GM19035 (cell line): ENCODE data around the gene RECQL.
"Not testable (repeated sequence)": the region's sequence is repeated elsewhere in the genome, so short reads cannot be mapped to it uniquely, and the experiment has no call there.

Experiments
- ATAC-seq: cut with Tn5 transposase; IDR thresholded peaks from one replicate; pipeline ENCODE4 v1.9.1; 2021; ENCODE audit not compliant: unreplicated experiment

Gene RECQL

GRCh38 chr12:21433525-21433924 lies 67.9 kb downstream of the RECQL start:
- ATAC-seq = no peak

- ATAC-seq = no peak
These were observed 71.4 kb downstream of the RECQL start for GRCh38 chr12:21429994-21430393.

DNA sequence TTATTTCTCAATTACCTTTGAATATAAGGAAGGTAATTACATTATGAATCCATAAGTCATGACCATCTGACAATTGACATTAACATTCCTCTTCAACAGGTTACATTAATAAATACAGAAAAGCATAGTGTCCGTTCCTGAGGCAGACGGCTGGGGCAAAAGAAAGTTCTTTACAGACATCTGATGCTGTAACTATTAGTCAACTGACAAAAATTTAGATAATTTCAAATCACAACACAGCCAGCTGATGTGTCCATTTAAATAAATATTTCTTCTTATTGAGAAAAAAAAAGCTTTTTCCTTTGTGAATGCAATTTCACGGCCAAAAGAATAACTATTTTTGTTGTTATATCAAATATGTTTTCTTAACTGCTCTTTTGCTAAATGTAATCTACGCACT lies 73.2 kb downstream of the RECQL start:
- ATAC-seq = no peak

DNA sequence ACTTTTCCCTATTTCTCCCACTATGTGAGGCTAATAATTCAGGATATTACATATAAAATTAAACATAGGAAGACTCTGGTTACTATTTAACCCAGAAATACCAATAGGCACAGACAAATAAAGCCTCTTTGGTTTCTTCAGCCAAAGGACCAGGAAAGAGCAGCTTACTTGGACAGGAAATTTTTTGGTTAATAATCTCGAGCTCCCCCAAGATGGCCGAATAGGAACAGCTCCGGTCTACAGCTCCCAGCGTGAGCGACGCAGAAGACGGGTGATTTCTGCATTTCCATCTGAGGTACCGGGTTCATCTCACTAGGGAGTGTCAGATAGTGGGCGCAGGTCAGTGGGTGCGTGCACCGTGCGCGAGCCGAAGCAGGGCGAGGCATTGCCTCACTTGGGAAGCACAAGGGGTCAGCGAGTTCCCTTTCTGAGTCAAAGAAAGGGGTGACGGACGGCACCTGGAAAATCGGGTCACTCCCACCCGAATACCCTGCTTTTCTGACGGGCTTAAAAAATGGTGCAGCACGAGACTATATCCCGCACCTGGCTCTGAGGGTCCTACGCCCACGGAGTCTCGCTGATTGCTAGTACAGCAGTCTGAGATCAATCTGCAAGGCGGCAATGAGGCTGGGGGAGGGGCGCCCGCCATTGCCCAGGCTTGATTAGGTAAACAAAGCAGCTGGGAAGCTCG lies 82.3 kb downstream of the RECQL start:
- not testable (repeated sequence) for ATAC-seq
